KOPT-K1 (cell line): Measurements from ENCODE around the gene RAB4A.
"Not testable (repeated sequence)": the region's sequence is repeated elsewhere in the genome, so short reads cannot be mapped to it uniquely, and the experiment has no call there.

Source experiments
- H3K27ac ChIP-seq: fragments of 200-600 bp; sonication (generic); 2 replicates; pipeline ENCODE4 v1.5.1; 2016; ENCODE audit warnings: antibody characterized with exemption, mild to moderate bottlenecking, low read depth, low read length; ENCODE audit not compliant: poor library complexity, severe bottlenecking
- H3K36me3 ChIP-seq: fragments of 200-600 bp; sonication (generic); 2 replicates; pipeline ENCODE4 v1.5.1; 2017; ENCODE audit warnings: antibody characterized with exemption, mild to moderate bottlenecking, low read length, moderate library complexity; ENCODE audit not compliant: insufficient read depth
- H3K9me3 ChIP-seq: fragments of 200-600 bp; sonication (generic); 2 replicates; pipeline ENCODE4 v1.5.1; 2017; ENCODE audit warnings: antibody characterized with exemption, low read length, mild to moderate bottlenecking; ENCODE audit not compliant: insufficient read depth, poor library complexity, severe bottlenecking

RAB4A gene

DNA sequence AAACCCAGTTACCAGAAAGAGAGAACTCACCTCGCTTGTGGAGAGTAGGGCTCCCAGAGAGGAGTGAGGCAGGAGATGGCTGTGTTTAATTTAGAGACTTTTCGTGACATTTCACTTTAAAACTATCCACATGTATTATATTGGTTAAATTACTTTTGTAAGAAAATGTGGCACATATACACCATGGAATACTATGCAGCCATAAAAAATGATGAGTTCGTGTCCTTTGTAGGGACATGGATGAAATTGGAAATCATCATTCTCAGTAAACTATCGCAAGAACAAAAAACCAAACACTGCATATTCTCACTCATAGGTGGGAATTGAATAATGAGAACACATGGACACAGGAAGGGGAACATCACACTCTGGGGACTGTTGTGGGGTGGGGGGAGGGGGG lies 20.8 kb downstream of the RAB4A start:
- peaks cover 56% of the 10 kb centered on the region for H3K36me3 ChIP-seq
- H3K27ac ChIP-seq, H3K9me3 ChIP-seq: not testable (repeated sequence)

DNA sequence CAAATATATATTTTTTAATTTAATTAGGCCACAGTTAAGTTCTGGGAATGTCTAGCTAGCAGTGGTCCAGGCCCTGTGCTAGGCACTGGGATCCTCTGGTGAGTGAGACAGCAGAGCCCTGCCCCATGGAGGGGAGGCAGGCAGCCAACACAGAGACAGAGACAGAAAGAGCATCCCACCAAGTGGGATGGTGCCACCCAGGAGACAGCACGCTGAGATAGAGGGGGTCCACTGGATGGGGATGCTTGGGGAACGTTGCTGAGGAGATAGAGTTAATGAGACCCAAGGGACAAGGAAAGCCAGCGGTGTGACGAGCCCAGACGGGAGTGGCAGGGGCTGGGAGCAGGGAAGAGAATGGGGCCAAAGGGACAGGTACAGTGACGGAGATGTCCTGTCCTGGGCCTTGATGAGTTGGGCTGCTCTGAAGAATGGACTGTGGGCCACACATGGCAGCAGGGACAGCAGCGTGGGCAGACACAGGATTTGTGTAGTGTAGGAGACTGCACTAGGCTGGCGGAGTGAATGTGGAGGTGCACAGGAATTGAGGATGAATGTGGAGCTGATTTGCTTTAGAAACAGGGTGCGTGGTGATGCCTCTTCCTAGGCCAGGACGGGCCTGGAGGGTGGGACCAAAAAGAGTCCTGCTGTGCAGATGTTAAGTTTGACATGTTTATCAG lies 22.8 kb downstream of the RAB4A start:
- H3K9me3 ChIP-seq = no peaks in the 10 kb centered on the region
- no peak overlapping the region for H3K27ac ChIP-seq
- peaks cover 64% of the 10 kb centered on the region for H3K36me3 ChIP-seq

DNA sequence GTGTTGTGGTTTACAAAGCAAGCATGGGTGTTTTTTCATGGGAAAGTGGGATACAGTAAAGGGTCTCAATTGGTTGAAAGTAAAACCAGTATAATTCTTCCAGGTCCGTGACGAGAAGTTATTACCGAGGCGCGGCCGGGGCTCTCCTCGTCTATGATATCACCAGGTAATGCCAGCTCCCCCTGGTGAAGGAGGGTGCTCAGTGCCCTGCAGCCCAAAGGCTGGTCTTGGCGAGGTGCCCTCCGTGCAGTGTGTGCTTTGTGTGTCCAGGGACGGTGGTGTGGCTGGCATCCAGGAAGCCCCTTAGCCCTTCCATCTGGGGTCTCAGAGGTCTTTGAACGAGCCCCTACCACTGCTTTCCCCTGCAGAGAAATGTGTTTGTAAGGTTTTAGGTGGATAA lies 24.8 kb downstream of the RAB4A start:
- no peak overlapping the region for H3K27ac ChIP-seq
- H3K9me3 ChIP-seq = no peaks in the 10 kb centered on the region
- peaks cover 66% of the 10 kb centered on the region for H3K36me3 ChIP-seq

DNA sequence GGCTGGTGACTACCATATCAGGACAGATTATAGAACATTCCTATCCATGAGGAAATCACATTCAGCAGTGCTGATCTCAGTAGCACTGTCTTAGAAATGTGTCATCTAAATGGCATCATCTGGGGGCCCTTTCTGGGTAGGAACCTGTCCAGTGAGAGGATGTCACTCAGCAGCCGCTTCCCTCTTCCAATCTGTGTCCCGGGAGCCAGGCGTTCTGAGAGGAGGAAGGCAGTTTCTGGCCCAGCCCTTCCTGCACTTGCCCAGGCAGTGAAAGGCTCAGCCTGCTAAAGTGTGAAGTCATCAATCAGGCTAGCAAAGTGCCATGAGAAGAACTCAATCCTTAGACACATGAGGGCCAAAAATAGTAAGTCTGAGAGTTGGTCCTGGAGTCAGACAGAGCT lies 25.6 kb downstream of the RAB4A start:
- Histone ChIP-seq H3K36me3 (peaks cover 66% of the 10 kb centered on the region), H3K27ac (no peak overlapping the region), H3K9me3 (no peaks in the 10 kb centered on the region)

DNA sequence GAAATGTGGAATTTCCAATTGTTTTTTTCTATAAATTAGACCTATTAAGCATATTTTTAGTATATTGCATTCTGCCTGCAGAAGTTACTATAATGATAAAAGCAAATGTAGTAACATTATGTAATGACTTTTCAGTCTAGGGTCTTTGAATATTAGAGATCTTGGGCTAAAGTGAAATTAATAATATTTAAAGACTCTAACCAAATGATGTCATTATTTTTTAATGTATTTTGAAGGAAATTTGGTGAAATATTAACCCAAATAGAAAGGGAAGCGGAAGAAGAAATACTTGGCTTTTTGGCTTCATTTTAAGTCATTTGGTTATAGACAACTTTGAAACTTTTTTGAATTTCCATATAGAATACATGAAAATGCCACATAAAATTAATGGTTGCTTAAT lies 26.8 kb downstream of the RAB4A start:
- H3K27ac ChIP-seq = no peak overlapping the region
- peaks cover 64% of the 10 kb centered on the region for H3K36me3 ChIP-seq
- H3K9me3 ChIP-seq = no peaks in the 10 kb centered on the region

DNA sequence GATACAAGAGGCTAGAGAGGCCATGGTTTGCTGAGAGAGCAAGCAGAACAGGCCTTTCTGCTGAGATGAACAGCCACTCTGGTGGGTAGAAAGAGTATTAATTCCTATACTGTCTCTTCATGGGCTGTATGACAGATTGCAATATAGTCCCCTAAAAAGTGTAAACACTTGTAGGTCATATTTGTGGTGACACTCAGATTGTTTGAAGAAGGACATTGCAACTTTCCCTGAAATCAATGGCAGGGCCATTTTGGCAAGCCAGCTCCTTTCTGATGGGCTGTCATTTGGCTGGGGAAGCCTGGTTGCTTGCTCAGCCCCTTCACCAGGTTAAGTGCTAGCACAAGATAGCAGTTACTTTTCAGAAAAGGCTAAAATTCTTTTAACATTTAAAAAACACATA lies 27.5 kb downstream of the RAB4A start:
- Histone ChIP-seq H3K9me3 (no peaks in the 10 kb centered on the region), H3K27ac (no peak overlapping the region), H3K36me3 (peaks cover 61% of the 10 kb centered on the region)

DNA sequence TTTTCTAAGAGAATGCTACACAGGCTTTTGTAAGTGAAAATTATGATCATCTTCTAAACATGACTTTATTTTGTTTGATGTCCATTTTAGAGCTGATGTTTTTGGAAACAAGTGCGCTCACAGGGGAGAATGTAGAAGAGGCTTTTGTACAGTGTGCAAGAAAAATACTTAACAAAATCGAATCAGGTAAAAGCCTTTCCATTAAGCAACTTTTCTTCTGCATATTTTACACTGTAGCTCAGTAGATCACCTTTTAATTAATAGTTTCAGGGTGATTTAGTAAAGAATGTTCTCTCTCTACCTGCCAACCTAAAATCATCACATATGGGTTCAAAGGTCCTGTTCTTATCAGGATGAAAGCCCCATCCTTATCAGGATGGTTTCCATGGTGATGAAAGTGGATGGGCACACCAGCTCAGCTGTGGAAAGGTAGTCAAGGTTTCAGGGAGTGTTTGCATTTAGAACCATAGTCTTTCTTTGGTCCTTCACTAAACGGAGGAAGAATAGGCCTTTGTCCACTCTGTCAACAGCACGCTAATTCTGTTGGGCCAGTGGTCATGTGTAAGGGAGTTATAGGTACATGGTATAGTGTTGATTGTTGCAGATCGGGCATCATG lies 28.1 kb downstream of the RAB4A start:
- H3K9me3 ChIP-seq = no peaks in the 10 kb centered on the region
- no peak overlapping the region for H3K27ac ChIP-seq
- H3K36me3 ChIP-seq = peaks cover 61% of the 10 kb centered on the region

DNA sequence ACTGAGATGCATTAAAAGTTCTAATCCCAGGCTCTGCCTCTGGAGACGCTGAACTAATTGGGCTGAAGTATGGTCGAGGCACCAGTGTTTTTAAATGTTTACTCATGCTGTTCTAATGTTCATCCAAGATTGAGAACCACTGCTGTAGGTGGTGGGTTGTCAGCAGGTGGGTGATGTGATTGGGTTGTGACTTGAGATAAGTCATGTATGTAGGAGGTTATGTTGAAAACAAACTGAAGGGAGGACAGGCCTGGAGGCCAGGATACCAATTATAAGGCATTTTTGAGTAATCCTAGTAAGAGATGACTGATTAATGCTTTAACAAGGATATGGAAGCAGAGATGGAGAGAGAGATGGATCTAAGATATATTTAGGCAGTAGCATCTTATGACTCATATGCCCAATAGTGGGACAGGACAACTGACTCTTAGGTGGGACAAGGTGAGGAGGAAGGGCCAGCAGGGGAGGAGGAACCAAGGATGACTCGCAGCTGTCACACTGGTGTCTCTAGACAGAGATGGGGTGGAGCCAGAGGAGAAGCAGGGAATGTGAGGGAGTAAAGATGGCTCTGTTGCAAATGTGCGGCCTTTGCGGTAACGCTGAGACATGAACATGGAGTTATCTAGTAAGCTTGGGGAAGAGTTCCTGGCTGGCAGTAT lies 29.3 kb downstream of the RAB4A start:
- H3K9me3 ChIP-seq = no peaks in the 10 kb centered on the region
- peaks cover 57% of the 10 kb centered on the region for H3K36me3 ChIP-seq
- no peak overlapping the region for H3K27ac ChIP-seq

DNA sequence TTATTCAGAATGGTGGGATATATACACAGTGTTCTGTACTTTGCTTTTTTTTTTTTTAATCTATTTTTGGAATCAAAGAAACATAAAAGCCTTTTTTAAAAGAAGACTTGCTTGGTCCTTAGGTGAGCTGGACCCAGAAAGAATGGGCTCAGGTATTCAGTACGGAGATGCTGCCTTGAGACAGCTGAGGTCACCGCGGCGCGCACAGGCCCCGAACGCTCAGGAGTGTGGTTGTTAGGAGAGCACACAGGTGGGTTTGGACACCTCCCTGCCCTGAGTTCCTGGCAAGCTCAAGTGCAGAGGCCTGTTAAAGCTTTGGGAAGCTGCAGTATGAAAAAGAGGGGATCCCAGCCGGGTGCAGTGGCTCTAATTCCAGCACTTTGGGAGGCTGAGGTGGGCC lies 31.8 kb downstream of the RAB4A start:
- no peak overlapping the region for H3K27ac ChIP-seq
- H3K36me3 ChIP-seq = peaks cover 46% of the 10 kb centered on the region
- no peaks in the 10 kb centered on the region for H3K9me3 ChIP-seq

DNA sequence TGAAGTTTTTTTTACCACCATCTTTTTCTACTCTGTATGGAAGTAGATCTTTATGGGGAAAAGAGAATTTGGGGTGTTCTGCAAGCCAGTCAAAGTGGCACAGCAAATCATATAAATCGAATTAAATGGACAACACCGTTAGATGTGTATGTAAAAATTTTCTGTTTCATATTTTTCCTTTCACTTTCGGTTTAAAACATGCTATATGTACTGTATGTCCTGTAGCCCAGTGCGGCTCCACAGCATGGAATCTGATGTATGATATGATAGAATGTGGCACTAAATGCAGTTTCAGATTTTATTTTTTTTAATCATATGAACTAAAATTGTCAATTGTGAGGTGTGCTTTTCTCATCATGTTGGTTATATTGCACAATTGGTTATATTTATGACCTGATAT lies 32.9 kb downstream of the RAB4A start:
- H3K27ac ChIP-seq = peak overlapping the region; percentile 61
- H3K9me3 ChIP-seq = no peaks in the 10 kb centered on the region
- peaks cover 49% of the 10 kb centered on the region for H3K36me3 ChIP-seq

DNA sequence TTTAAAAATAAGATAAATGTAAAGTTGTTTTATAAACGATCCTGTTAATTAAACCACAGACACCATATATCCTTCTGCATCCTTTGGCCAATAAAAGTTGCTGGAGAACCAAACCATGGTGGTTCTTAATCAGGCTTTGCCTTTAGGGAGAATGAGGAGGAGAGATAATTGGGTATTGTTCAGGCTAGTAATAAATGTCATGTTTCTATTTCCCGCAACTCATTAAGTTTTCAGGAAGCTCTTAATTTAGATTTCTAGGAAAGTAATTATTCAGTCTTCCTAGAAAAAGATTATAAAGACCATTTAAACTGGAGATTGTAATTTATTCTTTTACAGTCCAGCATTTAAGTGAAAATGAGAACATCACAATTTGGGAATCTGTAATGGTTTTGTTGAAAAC lies 34.5 kb downstream of the RAB4A start:
- Histone ChIP-seq H3K27ac (no peak overlapping the region), H3K36me3 (peaks cover 36% of the 10 kb centered on the region), H3K9me3 (no peaks in the 10 kb centered on the region)

DNA sequence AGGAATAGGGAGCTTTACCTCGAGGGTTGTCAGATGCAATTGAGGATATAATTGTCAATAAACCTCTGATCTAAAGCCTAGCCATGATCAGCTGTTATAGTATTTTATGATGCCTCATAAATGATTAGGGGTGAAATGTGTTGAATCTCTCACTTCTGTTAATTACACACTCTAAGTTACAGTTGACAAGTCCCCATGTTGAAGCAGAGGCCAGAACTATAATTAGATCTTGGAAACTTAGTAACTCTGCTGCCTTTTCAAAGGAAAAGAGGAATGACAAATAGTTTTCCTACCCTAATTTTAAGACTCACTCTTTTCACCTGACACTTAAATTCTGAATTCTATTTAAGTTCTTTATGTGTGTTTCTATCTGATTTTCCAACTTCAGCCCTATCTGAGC lies 38.2 kb downstream of the RAB4A start:
- Histone ChIP-seq H3K9me3 (no peaks in the 10 kb centered on the region), H3K36me3 (peaks cover 39% of the 10 kb centered on the region), H3K27ac (no peak overlapping the region)

DNA sequence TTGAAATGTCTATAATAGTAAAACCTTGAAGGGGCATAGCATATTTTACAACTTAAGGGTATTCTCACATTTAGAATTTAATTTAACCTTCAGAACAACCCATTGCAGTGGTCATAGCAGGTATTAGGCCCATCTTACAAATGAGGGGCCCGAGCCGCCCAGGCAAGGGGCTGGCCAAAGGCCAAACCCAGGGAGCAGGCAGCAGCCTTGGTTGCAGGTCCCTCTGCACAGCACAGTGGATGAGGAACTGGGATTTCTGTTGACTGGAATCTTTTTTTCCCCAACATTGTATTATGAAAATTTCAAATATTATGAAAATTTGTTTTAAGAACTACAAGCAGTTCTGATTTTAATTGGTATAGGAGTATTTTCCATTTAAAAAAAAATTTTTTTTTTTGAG lies 38.8 kb downstream of the RAB4A start:
- H3K36me3 ChIP-seq = peaks cover 39% of the 10 kb centered on the region
- no peaks in the 10 kb centered on the region for H3K9me3 ChIP-seq
- no peak overlapping the region for H3K27ac ChIP-seq

DNA sequence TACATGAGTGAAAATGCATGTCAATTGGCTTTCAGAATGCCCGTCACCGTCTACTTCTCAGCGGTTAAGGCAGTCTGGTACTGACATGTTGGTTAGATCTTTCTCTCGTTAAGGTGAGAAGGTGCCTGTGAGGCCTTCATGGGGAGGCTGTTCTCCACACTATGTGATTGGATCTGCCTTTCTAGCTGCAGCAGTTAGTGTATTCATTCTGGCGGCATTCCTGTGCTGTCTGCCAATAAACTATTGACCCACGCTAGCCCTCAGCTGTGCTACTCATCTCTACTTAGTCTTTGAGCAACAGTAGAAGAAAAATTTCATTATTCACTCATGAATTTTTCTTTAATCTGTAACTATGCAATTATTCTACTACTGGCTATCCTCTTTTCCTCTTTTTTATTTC lies 39.9 kb downstream of the RAB4A start:
- H3K9me3 ChIP-seq = no peaks in the 10 kb centered on the region
- peaks cover 31% of the 10 kb centered on the region for H3K36me3 ChIP-seq
- H3K27ac ChIP-seq = no peak overlapping the region

DNA sequence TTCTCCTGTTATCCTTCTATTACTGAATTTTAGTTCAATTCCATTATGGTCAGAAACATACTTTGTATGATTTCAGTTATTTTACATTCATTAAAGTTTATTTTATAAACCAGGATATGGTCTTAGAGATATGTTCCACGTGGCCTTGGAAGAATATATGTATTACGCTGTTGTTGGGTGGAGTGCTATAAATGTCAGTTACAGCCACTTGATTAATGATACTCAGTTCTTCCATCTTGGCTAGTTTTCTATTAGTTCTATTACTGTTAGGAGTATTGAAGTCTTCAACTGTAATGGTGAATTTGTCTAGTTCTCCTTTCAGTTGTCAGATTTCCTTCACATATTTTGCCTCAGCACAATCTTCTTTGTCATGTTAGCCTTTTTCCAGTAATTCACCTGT lies 45.3 kb downstream of the RAB4A start:
- no peaks in the 10 kb centered on the region for H3K9me3 ChIP-seq
- H3K27ac ChIP-seq = no peak overlapping the region
- peaks cover 44% of the 10 kb centered on the region for H3K36me3 ChIP-seq

DNA sequence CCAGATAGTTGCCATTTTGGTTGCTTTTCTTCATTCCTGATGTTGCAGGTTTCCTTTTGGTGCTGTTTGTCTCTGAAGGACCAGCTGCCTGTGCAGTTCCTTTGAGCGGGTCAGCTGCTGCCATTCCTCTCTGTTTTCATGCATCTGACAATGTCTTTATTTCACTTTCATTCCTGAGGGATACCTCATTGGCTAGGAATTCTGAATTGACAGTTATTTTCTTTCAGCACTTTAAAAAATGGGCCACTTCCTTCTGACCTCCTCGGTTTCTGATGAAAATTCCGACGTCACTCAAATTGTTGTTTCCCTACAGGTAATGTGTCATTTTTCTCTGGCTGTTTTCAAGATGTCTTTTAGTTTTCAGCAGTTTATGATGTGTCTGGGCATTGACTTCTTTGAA lies 47.1 kb downstream of the RAB4A start:
- Histone ChIP-seq H3K27ac (no peak overlapping the region), H3K9me3 (no peaks in the 10 kb centered on the region), H3K36me3 (peaks cover 56% of the 10 kb centered on the region)
